H1 (cell line): Measurements from ENCODE around the gene TSPOAP1. TPM values are rescaled to one million over a fixed set of nuclear protein-coding genes. Genes with fewer than 3 reads are reported as not detected.

Experiments used
- CTCF ChIA-PET: fragments of 300-600 bp; sonication (Branson Sonifier 250); formaldehyde crosslinking; loops from one replicate; lab custom pipeline; 2021; ENCODE audit not compliant: partially characterized antibody; lab: Charles Lee
- POLR2A ChIA-PET: fragments of 300-600 bp; sonication (Branson Sonifier 250); formaldehyde crosslinking; loops from one replicate; lab custom pipeline; 2021; ENCODE audit warnings: inconsistent platforms; ENCODE audit not compliant: partially characterized antibody; lab: Charles Lee
- DNase-seq, 2 experiments: peaks; one replicate each; pipeline versions ENCODE4 v3.0.0 to v3.0.0-alpha.2; 2010 to 2022; ENCODE audit warnings: low spot score in 2 of 2, low read depth in 1 of 2, mixed read lengths in 1 of 2
- FAIRE-seq: peaks from 2 replicates; lab custom pipeline; 2011; peaks lifted over from hg19 to GRCh38; lab: Jason Lieb, UNC
- H2AFZ ChIP-seq: 2 replicates; pipeline ENCODE4 v1.8.1; 2012; ENCODE audit warnings: low read length, inconsistent platforms
- H2AK5ac ChIP-seq: 2 replicates; pipeline ENCODE4 v1.6.1; 2013; ENCODE audit warnings: low read depth, low read length
- H2BK120ac ChIP-seq: replicated peaks from 2 replicates; pipeline ENCODE3; 2013; ENCODE audit warnings: low read depth, low read length, inconsistent platforms
- H2BK12ac ChIP-seq: 2 replicates; pipeline ENCODE4 v1.6.1; 2013; ENCODE audit warnings: low read depth, low read length
- H2BK15ac ChIP-seq: 2 replicates; pipeline ENCODE4 v1.6.1; 2013; ENCODE audit warnings: low read length
- H2BK20ac ChIP-seq: 2 replicates; pipeline ENCODE4 v1.6.1; 2013; ENCODE audit warnings: low read length
- H2BK5ac ChIP-seq: 2 replicates; pipeline ENCODE4 v1.6.1; 2013; ENCODE audit warnings: low read depth, low read length
- H3K14ac ChIP-seq: 2 replicates; pipeline ENCODE4 v1.6.1; 2013; ENCODE audit warnings: inconsistent platforms; ENCODE audit not compliant: insufficient read length
- H3K18ac ChIP-seq: 2 replicates; pipeline ENCODE4 v1.6.1; 2013; ENCODE audit warnings: low read length; ENCODE audit errors: extremely low read depth
- H3K23ac ChIP-seq: 2 replicates; pipeline ENCODE4 v1.6.1; 2013; ENCODE audit warnings: inconsistent platforms; ENCODE audit not compliant: insufficient read length
- H3K23me2 ChIP-seq: 2 replicates; pipeline ENCODE4 v1.6.1; 2013; ENCODE audit warnings: low read depth, low read length
- H3K27ac ChIP-seq: 2 replicates; pipeline ENCODE4 v1.6.1; 2011; ENCODE audit warnings: low read depth, low read length, inconsistent platforms
- H3K27me3 ChIP-seq, 4 experiments: replicated peaks in 1 of 4; 1 replicate in 1 of 4; 2 replicates in 3 of 4; pipeline versions ENCODE4 v1.6.1 to v1.8.1; 2011 to 2013; ENCODE audit warnings: low read length in 3 of 4, mild to moderate bottlenecking in 3 of 4, inconsistent platforms in 2 of 4, mixed read lengths in 2 of 4, moderate library complexity in 1 of 4; ENCODE audit not compliant: control insufficient read depth in 3 of 4, insufficient read depth in 3 of 4; ENCODE audit errors: extremely low read depth in 1 of 4
- H3K36me3 ChIP-seq, 4 experiments: 2 replicates each; pipeline versions ENCODE4 v1.6.1 to v1.8.1; 2011 to 2013; ENCODE audit warnings: mild to moderate bottlenecking in 4 of 4, low read length in 3 of 4, moderate library complexity in 2 of 4, control low read depth in 1 of 4, inconsistent platforms in 1 of 4; ENCODE audit not compliant: insufficient read depth in 4 of 4, control insufficient read depth in 2 of 4
- H3K4ac ChIP-seq: replicated peaks from 2 replicates; pipeline ENCODE3; 2013; ENCODE audit warnings: low read length, low read depth, mixed read lengths, inconsistent platforms; ENCODE audit not compliant: insufficient read length
- H3K4me1 ChIP-seq, 4 experiments: replicated peaks in 1 of 4; 1 replicate in 1 of 4; 2 replicates in 3 of 4; pipeline versions ENCODE4 v1.6.1 to v1.8.1; 2011 to 2013; ENCODE audit warnings: low read length in 3 of 4, inconsistent platforms in 2 of 4, mixed read lengths in 1 of 4; ENCODE audit not compliant: insufficient read depth in 4 of 4, control insufficient read depth in 3 of 4
- H3K4me2 ChIP-seq, 2 experiments: 2 replicates each; pipeline versions ENCODE4 v1.6.1 to v1.8.1; 2011 to 2013; ENCODE audit warnings: low read depth in 2 of 2, low read length in 2 of 2, control low read depth in 1 of 2, inconsistent platforms in 1 of 2, mild to moderate bottlenecking in 1 of 2; ENCODE audit not compliant: insufficient read depth in 1 of 2
- H3K4me3 ChIP-seq, 4 experiments: fragments of 200-600, 300-600 bp in 1 of 4; sonication (generic), shearing (Covaris generic), sonication (Bioruptor Twin) in 1 of 4; 2 replicates each; pipeline versions ENCODE4 v1.5.1 to v1.8.1; 2011 to 2016; ENCODE audit warnings: low read length in 4 of 4, low read depth in 3 of 4, control low read depth in 2 of 4, inconsistent platforms in 2 of 4, mild to moderate bottlenecking in 2 of 4, mixed read lengths in 1 of 4, moderate library complexity in 1 of 4; ENCODE audit not compliant: insufficient read depth in 2 of 4; ENCODE audit errors: extremely low read depth in 1 of 4
- H3K56ac ChIP-seq: replicated peaks from 2 replicates; pipeline ENCODE3; 2013; ENCODE audit warnings: low read depth, mild to moderate bottlenecking, mixed read lengths, low read length, inconsistent platforms; ENCODE audit not compliant: insufficient read length
- H3K79me1 ChIP-seq: 2 replicates; pipeline ENCODE4 v1.6.1; 2013; ENCODE audit warnings: low read depth, low read length, control low read depth
- H3K79me2 ChIP-seq, 2 experiments: 2 replicates each; pipeline versions ENCODE4 v1.6.1 to v1.8.1; 2012 to 2013; ENCODE audit warnings: low read length in 2 of 2, mild to moderate bottlenecking in 2 of 2, inconsistent platforms in 1 of 2; ENCODE audit not compliant: insufficient read depth in 2 of 2, control insufficient read depth in 1 of 2
- H3K9ac ChIP-seq, 4 experiments: replicated peaks in 1 of 4; 1 replicate in 1 of 4; 2 replicates in 3 of 4; pipeline versions ENCODE4 v1.6.1 to v1.8.1; 2011 to 2013; ENCODE audit warnings: low read depth in 3 of 4, low read length in 3 of 4, control low read depth in 2 of 4, mild to moderate bottlenecking in 2 of 4, moderate library complexity in 2 of 4, inconsistent platforms in 1 of 4; ENCODE audit errors: extremely low read depth in 1 of 4
- H3K9me3 ChIP-seq, 2 experiments: 2 replicates each; pipeline versions ENCODE4 v1.6.1 to v1.8.1; 2012 to 2013; ENCODE audit warnings: mild to moderate bottlenecking in 2 of 2, moderate library complexity in 2 of 2, control low read depth in 1 of 2, inconsistent platforms in 1 of 2, low read depth in 1 of 2, low read length in 1 of 2, mixed read lengths in 1 of 2; ENCODE audit not compliant: insufficient read depth in 2 of 2
- H4K20me1 ChIP-seq, 2 experiments: replicated peaks in 1 of 2; 2 replicates each; pipeline versions ENCODE3 to v1.8.1; 2011 to 2013; ENCODE audit warnings: inconsistent platforms in 2 of 2, low read length in 2 of 2, mild to moderate bottlenecking in 1 of 2; ENCODE audit not compliant: insufficient read depth in 2 of 2, control insufficient read depth in 1 of 2
- H4K5ac ChIP-seq: 2 replicates; pipeline ENCODE4 v1.6.1; 2013; ENCODE audit warnings: low read length, low read depth, mixed read lengths, inconsistent platforms; ENCODE audit not compliant: insufficient read length
- H4K8ac ChIP-seq: 2 replicates; pipeline ENCODE4 v1.8.0; 2013; ENCODE audit warnings: mild to moderate bottlenecking, moderate library complexity, low read length, inconsistent platforms; ENCODE audit not compliant: insufficient read depth; ENCODE audit errors: extremely low read depth
- H4K91ac ChIP-seq: replicated peaks from 2 replicates; pipeline ENCODE3; 2013; ENCODE audit warnings: low read length, mixed read lengths, inconsistent platforms; ENCODE audit not compliant: insufficient read length
- E2F6 ChIP-seq: IDR thresholded peaks from 2 replicates; pipeline ENCODE4 v1.6.1; 2012; ENCODE audit warnings: inconsistent platforms
- MAX ChIP-seq: IDR thresholded peaks from 2 replicates; pipeline ENCODE4 v1.6.1; 2012; ENCODE audit warnings: inconsistent platforms
- RNF2 ChIP-seq: fragments of 200-900, 300-1000 bp; sonication (generic); IDR thresholded peaks from 2 replicates; pipeline ENCODE4 v1.7.1; 2016; ENCODE audit warnings: borderline replicate concordance, low read depth, mild to moderate bottlenecking, antibody characterized with exemption, low read length; ENCODE audit not compliant: poor library complexity, severe bottlenecking; ENCODE audit errors: missing control alignments
- TAF7 ChIP-seq: optimal IDR thresholded peaks from 2 replicates; pipeline ENCODE3; 2011; ENCODE audit warnings: low read depth, mild to moderate bottlenecking, inconsistent platforms, low read length, moderate library complexity, borderline replicate concordance
- WGBS, 2 experiments: shearing (Covaris generic) in 1 of 2; methylation state at CpG; one replicate each; pipeline versions ENCODE4 v1.1.6 to v1.1.7; 2013 to 2015; ENCODE audit warnings: low lambda C conversion rate in 2 of 2, mixed read lengths in 2 of 2, inconsistent platforms in 1 of 2, low coverage in 1 of 2, missing lambda C conversion rate in 1 of 2; ENCODE audit not compliant: insufficient replicate concordance in 2 of 2, insufficient coverage in 1 of 2, insufficient read length in 1 of 2; ENCODE audit errors: extremely low coverage in 1 of 2, missing lambda C conversion rate in 1 of 2; 5-methylcytosine and 5-hydroxymethylcytosine counted together
- polyA plus RNA-seq, 7 experiments: library from polyadenylated mRNA; depleted of rRNA in 3 of 7; stranded (reverse) in 5 of 7; unstranded in 2 of 7; fragments of >200 nt in 5 of 7; fragments of 200-250 nt in 2 of 7; gene quantifications; 1 replicate in 5 of 7; 2 replicates in 1 of 7; 4 replicates in 1 of 7; pipeline versions ENCODE4 v1.2.1 to v1.2.3, GENCODE V29; 2011 to 2013; ENCODE audit warnings: missing spikeins in 2 of 7, mixed read lengths in 2 of 7
- total RNA-seq: library from RNA; stranded (reverse); fragmentation: NEBNext Ultra II Directional; extraction: Animal tissue kit (Norgen Biotek cat#: 25700); gene quantifications from 2 replicates; pipeline ENCODE4 v1.2.1, GENCODE V29; 2021

The TSPOAP1 gene
- total and polyA plus RNA-seq, 2 of the 8 experiments (the other 6 are each of a cell fraction or from before 2014, with no cell fraction given), result 7.6 to 9.2 TPM

- Histone ChIP-seq H2BK15ac (peak overlapping the region; percentile 73; the same call in 1 of the 2 replicates), H3K9ac (no peak overlapping the region), H2AFZ (no peak overlapping the region), H3K4me3 (no peak overlapping the region), H2BK12ac (peak overlapping the region; percentile 93; the same call in 1 of the 2 replicates), H4K5ac (no peak overlapping the region), H3K4me1 (peaks cover 4 to 33% (median 24%) of the 10 kb centered on the region in 4 experiments), H3K14ac (no peak overlapping the region), H3K18ac (0 out of 2 replicates have a peak overlapping the region, but pooled peaks have one; percentile 56), H3K27ac (no peak overlapping the region), H3K56ac (no peak overlapping the region)
- no peak for FAIRE-seq
- CTCF ChIA-PET, result interaction anchor here (1.0 to 18.5 kb wide), 5 partner anchors 11 to 84 kb away, joined by 3 to 384 read pairs (median 6); partner anchors contain the start of genes RNF43 and TSPOAP1
- TF ChIP-seq RNF2 (no peak), E2F6 (peak; percentile 50; the same call in 1 of the 2 replicates), TAF7 (no peak), MAX (no peak)
- TF ChIP-seq, all 59 proteins: peak for 1
- Histone ChIP-seq H3K23ac (no peak overlapping the region), H3K4me2 (no peak overlapping the region), H3K79me1 (no peaks in the 10 kb centered on the region), H2AK5ac (no peak overlapping the region), H2BK120ac (no peak overlapping the region), H3K23me2 (no peaks in the 10 kb centered on the region), H3K9me3 (no peaks in the 10 kb centered on the region), H4K20me1 (peaks cover 0 to 2% of the 10 kb centered on the region in 2 experiments), H2BK20ac (peak overlapping the region; percentile 63; the same call in 1 of the 2 replicates), H3K36me3 (no peaks in the 10 kb centered on the region), H2BK5ac (peak overlapping the region; percentile 53; the same call in 1 of the 2 replicates), H3K27me3 (peaks cover 0 to 2% (median 0%) of the 10 kb centered on the region in 4 experiments; a peak in 3 of 7 replicates), H4K8ac (peak overlapping the region; percentile 25; the same call in 1 of the 2 replicates), H3K4ac (peak overlapping the region; percentile 63), H3K79me2 (no peaks in the 10 kb centered on the region), H4K91ac (peak overlapping the region; percentile 29)
- 92% methylated on average over 18 of the region's 21 CpGs; no CpG with 5 or more reads in 1 of the 2 experiments for WGBS, 2 experiments
- POLR2A ChIA-PET, result interaction anchor here (0.7 to 2.2 kb wide), 5 partner anchors 10 to 19 kb away, joined by 3 to 13 read pairs (median 5); partner anchors contain the start of gene SUPT4H1
- DNase-seq, result no peak
These were observed 4.5 kb upstream of the TSPOAP1 start for GRCh38 chr17:58332778-58333735.
